ENCODE data around the gene FERMT3. TPM values are rescaled to one million over a fixed set of nuclear protein-coding genes. Genes with fewer than 3 reads are reported as not detected.

Gene FERMT3
- total RNA-seq, 2 donors from 2014 or later, result 142 to 193 TPM

DNA sequence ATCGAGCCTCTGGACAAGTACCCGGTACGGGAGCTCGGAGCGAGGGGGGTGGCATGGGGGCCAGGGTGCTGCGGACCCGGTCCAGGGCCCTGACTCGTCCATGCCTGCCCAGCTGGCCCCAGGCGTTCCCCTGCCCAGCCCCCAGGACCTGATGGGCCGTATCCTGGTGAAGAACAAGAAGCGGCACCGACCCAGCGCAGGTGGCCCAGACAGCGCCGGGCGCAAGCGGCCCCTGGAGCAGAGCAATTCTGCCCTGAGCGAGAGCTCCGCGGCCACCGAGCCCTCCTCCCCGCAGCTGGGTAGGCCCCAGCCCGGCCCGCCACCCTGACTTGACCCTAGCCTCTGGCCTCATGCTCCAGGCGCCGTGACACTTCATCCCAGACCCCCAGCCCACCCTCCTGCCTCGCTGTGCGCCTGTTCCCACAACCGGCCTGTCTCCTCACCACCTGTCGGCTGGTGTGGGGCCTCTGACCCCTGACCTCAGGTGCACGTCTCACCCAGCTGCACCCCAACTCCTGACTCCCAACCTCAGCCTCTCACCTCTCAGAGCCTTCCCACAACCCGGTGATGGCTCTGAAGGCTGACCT, 52.5 kb downstream of the FERMT3 start:
- Mint-ChIP-seq H3K27ac (peak overlapping the region; percentile 14 to 47), H3K36me3 (no peaks in the 10 kb centered on the region), H3K9me3 (no peaks in the 10 kb centered on the region)
- ATAC-seq (no peak), DNase-seq (ENCODE audit: low spot score in 2 of 2) (no peak)

DNA sequence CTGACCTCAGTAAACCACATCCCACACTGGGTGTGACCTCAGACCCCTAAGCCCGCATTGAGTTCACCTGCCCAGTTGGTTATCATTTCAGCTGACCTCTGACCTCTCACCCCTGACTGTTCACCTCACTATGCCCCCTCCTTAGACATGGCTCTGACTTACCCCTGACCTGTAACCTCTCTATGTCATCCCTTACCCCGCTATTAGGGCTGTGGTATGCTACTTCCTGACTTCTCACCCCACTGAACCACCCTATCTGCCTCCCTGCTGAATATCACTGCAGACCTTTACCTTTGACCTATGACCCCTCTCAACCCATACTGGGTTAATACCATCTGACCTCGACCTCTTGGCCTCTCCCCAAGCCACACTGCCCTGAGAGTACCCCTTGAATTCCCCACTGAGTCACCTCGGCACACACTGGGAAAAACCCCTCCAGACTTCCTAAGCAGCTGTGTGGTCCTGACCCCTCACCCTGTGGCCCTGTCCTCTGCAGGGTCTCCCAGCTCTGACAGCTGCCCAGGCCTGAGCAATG, 53.1 kb downstream of the FERMT3 start:
- DNase-seq (ENCODE audit: low spot score in 2 of 2) (no peak), ATAC-seq (peak in 1 of 2 donors; percentile 69)
- H3K27ac Mint-ChIP-seq, result peak overlapping the region; percentile 14 to 47
- no peaks in the 10 kb centered on the region for H3K36me3 Mint-ChIP-seq
- H3K9me3 Mint-ChIP-seq, result no peaks in the 10 kb centered on the region

DNA sequence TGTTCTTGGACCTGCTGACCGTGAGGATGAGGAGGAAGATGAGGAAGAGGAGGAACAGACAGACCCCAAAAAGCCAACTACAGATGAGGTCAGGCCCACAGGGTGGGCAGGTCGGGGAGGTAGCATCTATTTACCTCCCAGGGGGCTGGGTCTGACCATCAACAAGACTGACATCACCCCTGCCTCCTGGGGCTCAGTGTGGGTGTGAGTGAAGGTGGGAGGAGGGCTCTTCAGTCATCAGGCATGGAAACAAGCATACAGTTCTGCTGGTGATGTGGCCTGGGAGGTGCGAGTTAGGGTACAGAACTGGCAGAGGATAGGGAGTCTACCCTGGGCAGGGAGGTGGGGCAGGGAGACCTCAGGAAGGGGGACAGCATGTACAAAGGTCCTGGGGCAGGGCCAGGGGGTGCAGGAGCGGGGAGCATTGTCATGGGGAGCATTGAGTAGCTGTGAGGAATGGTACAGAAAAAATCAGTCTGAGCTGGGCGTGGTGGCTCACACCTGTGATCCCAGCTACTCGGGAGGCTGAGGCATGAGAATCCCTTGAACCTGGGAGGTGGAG, 53.7 kb downstream of the FERMT3 start:
- peak in 1 of 2 donors; percentile 52 for ATAC-seq
- Mint-ChIP-seq H3K27ac (peak overlapping the region in 1 of 2 donors; percentile 14), H3K9me3 (no peaks in the 10 kb centered on the region), H3K36me3 (no peaks in the 10 kb centered on the region)
- DNase-seq (ENCODE audit: low spot score in 2 of 2), result no peak

DNA sequence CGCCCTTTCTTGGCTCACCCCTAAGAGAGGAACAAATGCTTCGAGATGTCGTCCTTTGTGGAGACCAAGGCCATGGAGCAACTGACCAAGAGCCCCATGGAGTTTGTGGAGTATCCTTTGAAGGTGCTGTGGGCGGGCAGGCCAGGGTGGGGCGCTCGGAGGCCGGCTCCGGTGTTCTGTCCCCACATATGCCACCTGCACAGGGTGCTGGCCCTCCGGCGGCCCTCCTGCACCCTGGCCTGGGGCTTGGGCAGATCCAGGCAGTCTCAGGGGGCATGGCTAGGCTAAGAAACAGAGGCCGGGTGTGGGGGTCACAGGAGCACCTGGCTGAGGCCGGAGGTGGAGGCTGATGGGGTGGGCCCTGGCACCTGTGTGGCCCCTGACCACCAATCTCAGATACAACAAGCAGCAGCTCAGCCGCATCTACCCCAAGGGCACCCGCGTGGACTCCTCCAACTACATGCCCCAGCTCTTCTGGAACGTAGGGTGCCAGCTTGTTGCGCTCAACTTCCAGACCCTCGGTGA, 55.1 kb downstream of the FERMT3 start:
- no peak overlapping the region for H3K27ac Mint-ChIP-seq
- no peaks in the 10 kb centered on the region for H3K36me3 Mint-ChIP-seq
- no peaks in the 10 kb centered on the region for H3K9me3 Mint-ChIP-seq
- DNase-seq (ENCODE audit: low spot score in 2 of 2), result no peak
- no peak for ATAC-seq

DNA sequence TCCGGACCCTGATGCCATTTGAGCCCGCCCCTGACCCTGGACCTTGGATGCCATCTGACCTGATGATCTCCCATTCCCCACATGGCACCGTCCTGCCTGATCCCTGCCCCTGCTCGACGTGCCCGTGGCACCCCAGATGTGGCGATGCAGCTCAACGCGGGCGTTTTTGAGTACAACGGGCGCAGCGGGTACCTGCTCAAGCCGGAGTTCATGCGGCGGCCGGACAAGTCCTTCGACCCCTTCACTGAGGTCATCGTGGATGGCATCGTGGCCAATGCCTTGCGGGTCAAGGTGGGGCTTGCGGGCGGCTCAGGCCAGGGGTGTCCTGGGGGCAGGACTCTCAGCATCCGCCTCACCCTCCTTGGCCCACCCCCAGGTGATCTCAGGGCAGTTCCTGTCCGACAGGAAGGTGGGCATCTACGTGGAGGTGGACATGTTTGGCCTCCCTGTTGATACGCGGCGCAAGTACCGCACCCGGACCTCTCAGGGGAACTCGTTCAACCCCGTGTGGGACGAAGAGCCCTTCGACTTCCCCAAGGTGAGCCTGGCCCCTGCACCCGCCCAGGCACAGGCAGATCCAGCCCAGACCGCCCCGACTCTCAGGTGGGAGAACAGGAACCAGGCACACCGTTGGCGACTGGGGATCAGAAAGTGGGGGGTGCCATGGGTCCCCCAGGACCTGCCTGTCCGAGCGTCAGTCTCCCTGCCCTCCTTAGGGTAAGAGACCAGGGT, 55.9 kb downstream of the FERMT3 start:
- H3K27ac Mint-ChIP-seq, result no peak overlapping the region
- H3K36me3 Mint-ChIP-seq, result no peaks in the 10 kb centered on the region
- ATAC-seq (no peak), DNase-seq (ENCODE audit: low spot score in 2 of 2) (no peak)
- H3K9me3 Mint-ChIP-seq, result no peaks in the 10 kb centered on the region

DNA sequence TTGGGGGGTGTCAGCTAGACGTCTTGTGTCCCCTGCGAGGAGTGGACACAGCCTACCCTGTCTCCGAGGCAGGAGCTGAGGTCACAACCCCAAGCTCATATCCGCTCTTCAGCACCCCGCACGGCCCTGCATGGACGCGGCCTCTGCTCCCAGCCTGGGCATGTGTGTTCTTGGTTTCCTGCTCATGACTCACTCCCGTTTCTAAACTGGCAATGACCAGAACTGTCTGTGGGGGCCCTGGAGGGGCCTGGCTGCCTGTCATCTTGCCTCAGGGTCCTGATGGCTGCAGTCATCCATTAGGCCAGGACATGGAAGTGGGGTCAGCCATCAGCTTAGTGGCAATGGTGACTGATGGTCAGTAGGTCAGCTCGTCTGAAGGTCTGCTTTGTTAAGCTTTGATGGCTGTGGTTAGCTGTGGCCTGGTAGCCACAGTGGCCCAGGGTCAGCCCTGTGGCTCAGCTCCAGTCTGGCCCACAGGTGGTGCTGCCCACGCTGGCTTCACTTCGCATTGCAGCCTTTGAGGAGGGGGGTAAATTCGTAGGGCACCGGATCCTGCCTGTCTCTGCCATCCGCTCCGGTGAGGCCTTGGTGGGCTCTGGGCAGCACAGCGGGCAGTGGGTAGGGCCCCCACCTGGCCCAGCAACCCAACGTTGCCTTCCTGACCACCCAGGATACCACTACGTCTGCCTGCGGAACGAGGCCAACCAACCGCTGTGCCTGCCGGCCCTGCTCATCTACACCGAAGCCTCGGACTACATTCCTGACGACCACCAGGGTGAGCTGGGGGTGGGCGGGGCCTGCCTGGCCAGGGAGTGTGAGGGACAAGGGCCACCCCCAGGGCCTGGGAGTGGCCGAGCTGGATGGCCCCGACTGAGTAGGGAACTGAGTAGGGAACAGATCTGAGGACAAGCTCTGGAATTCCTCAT, 56.8 kb downstream of the FERMT3 start:
- DNase-seq (ENCODE audit: low spot score in 2 of 2), result no peak
- ATAC-seq, result no peak
- H3K9me3 Mint-ChIP-seq, result no peaks in the 10 kb centered on the region
- H3K27ac Mint-ChIP-seq, result no peak overlapping the region
- H3K36me3 Mint-ChIP-seq, result no peaks in the 10 kb centered on the region

DNA sequence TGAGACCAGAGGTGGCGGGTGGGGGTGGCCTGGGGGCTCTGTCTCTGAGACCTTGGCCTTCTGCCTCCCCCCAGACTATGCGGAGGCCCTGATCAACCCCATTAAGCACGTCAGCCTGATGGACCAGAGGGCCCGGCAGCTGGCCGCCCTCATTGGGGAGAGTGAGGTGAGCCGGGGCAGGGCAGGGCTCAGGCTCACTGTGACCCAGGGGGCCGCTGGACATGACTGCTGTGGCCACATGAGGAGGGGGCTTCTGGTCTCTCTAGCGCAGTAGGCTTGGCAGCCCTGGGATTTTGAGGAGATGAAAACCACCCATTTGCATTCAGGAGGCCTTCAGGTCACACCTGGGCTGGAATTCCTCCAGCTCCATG, 57.4 kb downstream of the FERMT3 start:
- Mint-ChIP-seq H3K9me3 (no peaks in the 10 kb centered on the region), H3K27ac (no peak overlapping the region), H3K36me3 (peaks cover 0 to 4% of the 10 kb centered on the region in 2 donors)
- no peak for DNase-seq (ENCODE audit: low spot score in 2 of 2)
- no peak for ATAC-seq

DNA sequence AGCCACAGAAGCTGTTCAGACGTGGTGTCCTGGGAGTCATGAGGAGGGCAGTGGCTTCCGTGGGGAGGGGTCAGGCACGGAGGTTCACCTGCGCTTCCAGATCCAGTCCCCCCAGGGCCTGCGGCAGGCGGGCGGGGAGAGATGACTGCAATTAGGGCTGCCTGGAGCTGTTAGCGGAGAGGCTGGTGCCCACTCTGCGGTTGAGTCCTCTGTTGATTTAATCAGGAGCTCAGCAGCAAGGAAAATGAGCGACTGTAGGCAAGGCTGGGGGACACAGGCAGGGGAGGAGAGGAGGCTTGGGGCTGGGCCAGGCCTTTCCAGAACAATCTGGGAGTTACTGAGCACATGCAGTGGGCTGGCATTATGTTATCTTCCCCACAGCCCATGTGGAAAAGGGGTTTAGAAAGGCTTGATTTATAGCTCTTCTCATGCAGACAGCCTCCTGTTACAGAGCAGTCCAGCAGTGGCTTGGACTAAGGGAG, 57.9 kb downstream of the FERMT3 start:
- ATAC-seq (no peak), DNase-seq (ENCODE audit: low spot score in 2 of 2) (no peak)
- no peaks in the 10 kb centered on the region for H3K9me3 Mint-ChIP-seq
- H3K36me3 Mint-ChIP-seq, result peaks cover 0 to 8% of the 10 kb centered on the region in 2 donors
- no peak overlapping the region for H3K27ac Mint-ChIP-seq

DNA sequence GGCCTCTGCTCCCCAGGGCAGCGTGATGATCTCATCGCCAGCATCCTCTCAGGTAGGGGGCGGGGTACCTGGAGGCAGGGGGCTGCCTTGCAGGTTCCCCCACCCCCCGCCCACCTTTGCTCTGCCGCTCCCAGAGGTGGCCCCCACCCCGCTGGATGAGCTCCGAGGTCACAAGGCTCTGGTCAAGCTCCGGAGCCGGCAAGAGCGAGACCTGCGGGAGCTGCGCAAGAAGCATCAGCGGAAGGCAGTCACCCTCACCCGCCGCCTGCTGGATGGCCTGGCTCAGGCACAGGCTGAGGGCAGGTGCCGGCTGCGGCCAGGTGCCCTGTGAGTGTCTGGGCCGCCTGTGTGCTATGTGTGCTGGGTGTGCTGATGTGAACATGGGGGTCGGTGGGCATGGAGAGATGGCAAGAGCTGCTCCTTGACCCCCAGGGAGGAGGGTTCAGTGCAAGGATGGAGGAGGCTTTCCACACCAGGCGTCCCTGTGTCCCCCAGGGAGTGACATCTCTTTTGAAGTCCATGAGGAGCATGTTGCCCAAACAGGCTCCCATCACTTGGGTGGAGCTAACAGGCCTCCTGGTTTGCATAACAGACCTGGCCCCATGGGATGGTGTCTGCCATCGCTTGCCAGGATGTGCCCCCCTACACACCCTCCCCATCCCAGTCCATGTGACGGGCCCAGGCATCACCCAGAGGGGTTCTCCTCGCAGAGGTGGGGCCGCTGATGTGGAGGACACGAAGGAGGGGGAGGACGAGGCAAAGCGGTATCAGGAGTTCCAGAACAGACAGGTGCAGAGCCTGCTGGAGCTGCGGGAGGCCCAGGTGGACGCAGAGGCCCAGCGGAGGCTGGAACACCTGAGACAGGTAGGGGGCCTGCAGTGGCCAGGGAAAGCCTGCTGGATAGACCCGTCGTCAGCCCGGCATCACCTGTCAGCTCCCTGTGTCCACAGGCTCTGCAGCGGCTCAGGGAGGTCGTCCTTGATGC, 58.9 kb downstream of the FERMT3 start:
- H3K36me3 Mint-ChIP-seq, result peaks cover 9 to 14% of the 10 kb centered on the region in 2 donors
- no peaks in the 10 kb centered on the region for H3K9me3 Mint-ChIP-seq
- DNase-seq (ENCODE audit: low spot score in 2 of 2) (no peak), ATAC-seq (no peak)
- H3K27ac Mint-ChIP-seq, result no peak overlapping the region

DNA sequence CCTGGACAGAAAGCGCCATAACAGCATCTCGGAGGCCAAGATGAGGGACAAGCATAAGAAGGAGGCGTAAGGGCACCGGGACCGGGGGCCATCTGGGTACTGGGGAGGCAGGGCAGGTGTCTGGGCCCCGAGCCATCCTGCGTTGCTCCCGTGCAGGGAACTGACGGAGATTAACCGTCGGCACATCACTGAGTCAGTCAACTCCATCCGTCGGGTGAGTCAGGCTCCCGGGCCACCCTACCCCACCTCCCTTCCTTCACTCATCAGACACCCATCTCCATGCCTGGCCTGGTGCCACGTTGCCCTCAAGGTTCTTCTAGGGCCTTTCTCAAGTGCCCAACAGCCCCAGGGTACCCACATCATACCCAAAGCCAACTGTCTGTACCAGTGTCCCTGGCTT, 59.8 kb downstream of the FERMT3 start:
- Mint-ChIP-seq H3K36me3 (peaks cover 10 to 14% of the 10 kb centered on the region in 2 donors), H3K27ac (no peak overlapping the region), H3K9me3 (no peaks in the 10 kb centered on the region)
- no peak for ATAC-seq
- DNase-seq (ENCODE audit: low spot score in 2 of 2), result no peak

DNA sequence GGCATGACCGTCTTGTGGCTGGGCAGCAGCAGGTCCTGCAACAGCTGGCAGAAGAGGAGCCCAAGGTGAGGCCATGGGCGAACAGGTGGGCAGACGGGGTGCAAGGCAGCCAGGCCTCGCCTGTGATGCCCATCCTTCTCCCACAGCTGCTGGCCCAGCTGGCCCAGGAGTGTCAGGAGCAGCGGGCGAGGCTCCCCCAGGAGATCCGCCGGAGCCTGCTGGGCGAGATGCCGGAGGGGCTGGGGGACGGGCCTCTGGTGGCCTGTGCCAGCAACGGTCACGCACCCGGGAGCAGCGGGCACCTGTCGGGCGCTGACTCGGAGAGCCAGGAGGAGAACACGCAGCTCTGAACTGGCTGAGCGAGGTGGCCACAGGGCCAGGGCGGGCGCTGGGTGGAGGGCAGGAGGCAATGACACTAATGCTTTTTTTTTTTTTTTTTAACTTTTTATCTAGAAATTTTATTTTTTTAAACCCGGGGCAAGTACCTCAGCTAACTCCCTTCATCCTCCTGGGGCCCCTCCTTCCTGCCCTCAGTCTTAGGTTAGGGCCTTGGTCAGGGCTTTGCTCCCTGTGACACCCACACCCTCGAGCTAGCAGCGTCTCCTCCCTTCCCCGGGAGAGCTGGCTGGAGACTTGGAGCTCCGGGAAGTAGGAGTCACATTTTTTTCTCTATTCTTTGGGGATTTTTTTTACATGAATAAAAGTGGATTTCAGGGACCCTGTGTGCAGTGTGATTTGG, 60.9 kb downstream of the FERMT3 start:
- no peak for DNase-seq (ENCODE audit: low spot score in 2 of 2)
- Mint-ChIP-seq H3K36me3 (peaks cover 10 to 14% of the 10 kb centered on the region in 2 donors), H3K9me3 (no peaks in the 10 kb centered on the region), H3K27ac (peak overlapping the region; percentile 55 to 91)
- no peak for ATAC-seq

DNA sequence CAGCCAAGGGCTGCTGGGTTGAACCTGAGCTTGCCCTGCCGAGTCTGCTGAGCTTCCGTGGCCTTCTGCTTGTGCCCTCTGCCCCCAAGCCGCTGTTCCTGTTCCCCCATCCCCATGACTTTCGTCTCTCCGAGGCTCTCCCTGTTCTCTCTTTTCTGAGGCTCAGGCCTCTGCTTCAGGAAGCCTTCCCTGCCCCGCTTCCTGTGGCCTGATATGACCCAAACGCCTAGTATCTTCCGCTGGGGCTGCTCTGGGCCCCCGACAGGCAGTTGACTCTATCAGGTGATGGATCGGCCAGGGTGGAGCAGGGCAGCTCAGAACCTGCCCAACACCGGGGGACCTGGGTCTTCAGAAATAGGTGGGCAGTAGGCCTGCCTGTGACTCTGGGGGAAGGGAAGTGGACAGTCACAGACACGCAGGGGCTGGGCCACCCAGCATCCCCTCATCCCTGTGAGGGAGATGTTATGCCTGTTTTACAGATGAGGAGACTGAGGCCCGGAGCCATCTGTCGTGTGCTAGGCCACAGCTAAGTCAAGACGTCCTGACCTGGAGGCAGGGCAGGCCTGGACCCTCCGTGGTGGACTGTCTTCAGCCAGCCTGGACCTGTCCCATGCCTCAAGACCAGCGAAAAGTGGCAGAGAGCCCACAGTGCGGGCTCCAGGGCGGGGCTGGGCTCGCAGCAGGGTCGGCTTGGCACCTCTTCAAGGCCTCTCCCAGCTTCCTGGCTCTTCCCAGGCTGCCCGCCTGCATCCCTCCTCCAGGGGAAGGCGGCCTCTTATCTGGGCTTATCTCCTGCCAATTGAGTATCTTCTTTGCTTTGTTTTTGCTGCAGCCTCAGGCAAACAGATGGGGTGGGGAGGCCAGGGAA, 61.7 kb downstream of the FERMT3 start:
- ATAC-seq, result no peak
- DNase-seq (ENCODE audit: low spot score in 2 of 2), result no peak
- peaks cover 10 to 14% of the 10 kb centered on the region in 2 donors for H3K36me3 Mint-ChIP-seq
- peak overlapping the region; percentile 88 to 91 for H3K27ac Mint-ChIP-seq
- H3K9me3 Mint-ChIP-seq, result no peaks in the 10 kb centered on the region

DNA sequence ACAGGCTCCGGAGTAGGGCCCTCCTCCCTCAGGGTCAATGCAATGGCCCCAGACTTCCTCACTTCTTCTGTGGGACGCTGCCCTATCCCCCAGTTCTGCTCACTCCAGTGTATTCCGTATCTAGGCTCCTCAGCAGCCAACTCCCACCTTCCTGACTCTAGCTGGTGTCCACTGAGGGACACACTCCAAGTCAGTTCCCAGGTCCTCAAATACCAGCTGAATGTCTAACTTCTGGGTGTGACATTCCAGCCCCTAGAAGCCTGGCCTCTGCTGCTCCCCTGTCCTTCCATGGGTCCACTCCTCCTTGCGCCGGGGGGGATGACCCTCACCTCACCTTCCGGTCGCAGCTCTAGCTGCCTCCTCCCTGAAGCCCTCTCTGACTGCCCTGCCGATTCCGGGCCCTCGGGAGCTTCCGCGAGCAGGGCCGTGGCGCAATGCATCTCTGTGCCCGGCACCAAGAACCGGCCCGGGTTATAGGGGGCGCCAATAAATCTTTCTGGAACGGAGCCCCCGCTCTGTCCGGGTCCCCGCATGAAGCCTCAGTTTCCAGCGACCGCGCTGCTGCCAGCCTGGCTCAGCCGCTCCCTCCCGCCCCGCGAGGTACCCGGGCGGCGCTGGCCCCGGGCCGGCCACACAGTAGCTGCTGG, 62.5 kb downstream of the FERMT3 start:
- H3K36me3 Mint-ChIP-seq, result peaks cover 10 to 14% of the 10 kb centered on the region in 2 donors
- peak; percentile 56 to 71 for DNase-seq (ENCODE audit: low spot score in 2 of 2)
- no peaks in the 10 kb centered on the region for H3K9me3 Mint-ChIP-seq
- peak overlapping the region; percentile 88 to 91 for H3K27ac Mint-ChIP-seq
- ATAC-seq, result peak; percentile 1 to 10

Measured in activated naive CD4-positive, alpha-beta T cell treated with anti-CD3 and anti-CD28 coated beads, Interleukin-2, amount 50 U/mL, for 72 hours (primary cell).